GM23338 (cell line): Measurements from ENCODE around the gene FRAS1. TPM values are rescaled to one million over a fixed set of nuclear protein-coding genes. Genes with fewer than 3 reads are reported as not detected.

Experiments used
- ATAC-seq: fragments of 200-7000 bp; cut with Tn5 transposase; 3 replicates; pipeline ENCODE4 v1.9.1; 2020
- DNase-seq: peaks from one replicate; pipeline ENCODE4 v3.0.0-alpha.2; 2015; ENCODE audit warnings: low spot score
- H2AFZ ChIP-seq: fragments of 200-600 bp; sonication (generic); 2 replicates; pipeline ENCODE4 v1.8.0; 2016; ENCODE audit warnings: antibody characterized with exemption, mild to moderate bottlenecking, moderate library complexity
- H3F3A ChIP-seq: fragments of 200-600 bp; sonication (generic); replicated peaks from 2 replicates; pipeline ENCODE4 v1.8.0; 2017; ENCODE audit warnings: antibody characterized with exemption, mixed run types, low read depth
- H3K27ac ChIP-seq: fragments of 200-600 bp; sonication (generic); 2 replicates; pipeline ENCODE4 v1.6.1; 2016; ENCODE audit warnings: low read depth
- H3K27me3 ChIP-seq: fragments of 200-600 bp; sonication (generic); 2 replicates; pipeline ENCODE4 v1.8.0; 2016; ENCODE audit warnings: mild to moderate bottlenecking, mixed run types, moderate library complexity; ENCODE audit not compliant: insufficient read depth
- H3K36me3 ChIP-seq: fragments of 200-600 bp; sonication (generic); 2 replicates; pipeline ENCODE4 v1.8.0; 2016; ENCODE audit warnings: mild to moderate bottlenecking; ENCODE audit not compliant: insufficient read depth
- H3K4me1 ChIP-seq: fragments of 200-600 bp; sonication (generic); 2 replicates; pipeline ENCODE4 v1.8.0; 2016; ENCODE audit warnings: mild to moderate bottlenecking, moderate library complexity; ENCODE audit not compliant: insufficient read depth
- H3K4me2 ChIP-seq: fragments of 200-600 bp; sonication (generic); 2 replicates; pipeline ENCODE4 v1.7.1; 2017; ENCODE audit warnings: mixed run types
- H3K4me3 ChIP-seq: fragments of 200-600 bp; sonication (generic); 2 replicates; pipeline ENCODE4 v1.6.1; 2016; ENCODE audit warnings: mixed run types
- H3K79me2 ChIP-seq: fragments of 200-600 bp; sonication (generic); replicated peaks from 2 replicates; pipeline ENCODE4 v1.8.0; 2017; ENCODE audit warnings: mild to moderate bottlenecking; ENCODE audit not compliant: insufficient read depth
- H3K9me2 ChIP-seq: fragments of 200-600 bp; sonication (generic); 2 replicates; pipeline ENCODE4 v1.8.0; 2017; ENCODE audit not compliant: insufficient read depth
- H4K20me1 ChIP-seq: fragments of 200-600 bp; sonication (generic); replicated peaks from 2 replicates; pipeline ENCODE4 v1.8.0; 2017; ENCODE audit warnings: mild to moderate bottlenecking; ENCODE audit not compliant: insufficient read depth
- H3K27ac Mint-ChIP-seq: 2 replicates; pipeline ENCODE4 v1.8.0; 2020; ENCODE audit warnings: inconsistent platforms, mild to moderate bottlenecking, moderate library complexity, mixed read lengths
- H3K27me3 Mint-ChIP-seq: 3 replicates; pipeline ENCODE4 v1.8.0; 2022; ENCODE audit warnings: low read depth, mild to moderate bottlenecking, moderate library complexity, mixed read lengths, inconsistent platforms; ENCODE audit not compliant: insufficient read depth, poor library complexity
- H3K36me3 Mint-ChIP-seq: 3 replicates; pipeline ENCODE4 v1.8.0; 2021; ENCODE audit warnings: low read depth, mild to moderate bottlenecking, inconsistent platforms, moderate library complexity, mixed read lengths
- H3K4me1 Mint-ChIP-seq: 3 replicates; pipeline ENCODE4 v1.8.0; 2020; ENCODE audit warnings: mild to moderate bottlenecking, inconsistent platforms, mixed read lengths
- H3K4me3 Mint-ChIP-seq: 3 replicates; pipeline ENCODE4 v1.8.0; 2021; ENCODE audit warnings: moderate library complexity, mild to moderate bottlenecking, inconsistent platforms, mixed read lengths
- H3K9me3 Mint-ChIP-seq: 3 replicates; pipeline ENCODE4 v1.8.0; 2020; ENCODE audit warnings: moderate library complexity, mild to moderate bottlenecking, inconsistent platforms, mixed read lengths
- CREB1 ChIP-seq: fragments of 250-450 bp; sonication (Bioruptor Pico); IDR thresholded peaks from 2 replicates; pipeline ENCODE4 v1.5.0; 2020; ENCODE audit warnings: low read depth, mild to moderate bottlenecking, moderate library complexity
- CTCF ChIP-seq, 2 experiments: fragments of 200-600 bp in 1 of 2; sonication (generic) in 1 of 2; conservative IDR thresholded peaks; 2 replicates each; pipeline versions ENCODE4 v1.5.1 to v1.6.1; 2016 to 2017; ENCODE audit warnings: antibody characterized with exemption in 2 of 2, low read depth in 2 of 2, mild to moderate bottlenecking in 2 of 2, moderate library complexity in 1 of 2
- ETS1 ChIP-seq: IDR thresholded peaks from 2 replicates; pipeline ENCODE4 v1.6.1; 2016; ENCODE audit warnings: antibody characterized with exemption
- EZH2 ChIP-seq: fragments of 200-600 bp; sonication (generic); IDR thresholded peaks from one replicate; pipeline ENCODE4 v1.8.0; 2017; ENCODE audit warnings: antibody characterized with exemption, mild to moderate bottlenecking, low read depth; ENCODE audit not compliant: unreplicated experiment
- EZH2phosphoT487 ChIP-seq: fragments of 200-600 bp; sonication (generic); IDR thresholded peaks from one replicate; pipeline ENCODE4 v1.8.1; 2018; ENCODE audit warnings: antibody characterized with exemption; ENCODE audit not compliant: unreplicated experiment
- JUNB ChIP-seq: IDR thresholded peaks from one replicate; pipeline ENCODE4 v1.6.1; 2016; ENCODE audit warnings: antibody characterized with exemption; ENCODE audit not compliant: unreplicated experiment
- NANOG ChIP-seq: IDR thresholded peaks from 2 replicates; pipeline ENCODE4 v1.6.1; 2016; ENCODE audit warnings: antibody characterized with exemption, borderline replicate concordance
- POLR2AphosphoS5 ChIP-seq: IDR thresholded peaks from 2 replicates; pipeline ENCODE4 v1.6.1; 2016; ENCODE audit warnings: antibody characterized with exemption, low read depth
- REST ChIP-seq: IDR thresholded peaks from one replicate; pipeline ENCODE4 v1.6.1; 2018; ENCODE audit warnings: antibody characterized with exemption; ENCODE audit not compliant: unreplicated experiment
- STAT1 ChIP-seq: IDR thresholded peaks from one replicate; pipeline ENCODE4 v1.6.1; 2016; ENCODE audit warnings: antibody characterized with exemption; ENCODE audit not compliant: unreplicated experiment
- ZNF114 ChIP-seq: fragments of 250-450 bp; sonication (Bioruptor Pico); IDR thresholded peaks from 2 replicates; pipeline ENCODE4 v1.5.0; 2020; ENCODE audit warnings: mild to moderate bottlenecking, moderate library complexity
- ZNF331 ChIP-seq: fragments of 250-450 bp; sonication (Bioruptor Pico); IDR thresholded peaks from 2 replicates; pipeline ENCODE4 v1.5.0; 2020; ENCODE audit warnings: low read depth, mild to moderate bottlenecking, moderate library complexity
- ZNF462 ChIP-seq: fragments of 250-450 bp; sonication (Bioruptor Pico); IDR thresholded peaks from 2 replicates; pipeline ENCODE4 v1.5.0; 2020; ENCODE audit warnings: mild to moderate bottlenecking, moderate library complexity
- polyA plus RNA-seq: library from polyadenylated mRNA; unstranded; fragments of >200 nt; fragmentation: Nextera tagmentation; extraction: Ambion mirVana; gene quantifications from 2 replicates; pipeline ENCODE4 v1.2.1, GENCODE V29; 2016
- total RNA-seq: library from RNA; depleted of rRNA; stranded (reverse); fragments of >200 nt; shearing (Covaris generic); gene quantifications from 2 replicates; pipeline ENCODE4 v1.2.3, GENCODE V29; 2014

Gene FRAS1
- total and polyA plus RNA-seq, 2 experiments from 2014 or later, result 12.4 to 108 TPM

- H2AFZ ChIP-seq, result no peak overlapping the region
- H3K4me3 Mint-ChIP-seq, result no peak overlapping the region
- no peak overlapping the region for H3K27ac ChIP-seq
- ATAC-seq (no peak), DNase-seq (no peak)
- no peak overlapping the region for H3K4me3 ChIP-seq
- H3K36me3 ChIP-seq, result peaks cover 5% of the 10 kb centered on the region; the same call in 1 of the 2 replicates
- H3K4me2 ChIP-seq, result no peak overlapping the region
- H3K27ac Mint-ChIP-seq, result peak overlapping the region; percentile 8; the same call in 1 of the 2 replicates
- no peaks in the 10 kb centered on the region for H4K20me1 ChIP-seq
- TF ChIP-seq REST (no peak), EZH2phosphoT487 (no peak), ZNF462 (CRISPR knock-in tag) (no peak), ETS1 (no peak), CTCF (conservative IDR thresholded peaks at IDR 0.05; ENCODE audit: low read depth in 2 of 2) (no peak), EZH2 (no peak), ZNF331 (no peak), ZNF114 (no peak), NANOG (no peak), POLR2AphosphoS5 (no peak), CREB1 (CRISPR knock-in tag) (no peak), STAT1 (no peak), JUNB (no peak)
- H3K27me3 Mint-ChIP-seq, result peaks cover 5% of the 10 kb centered on the region
- H3K4me1 ChIP-seq, result peaks cover 17% of the 10 kb centered on the region
- peaks cover 48% of the 10 kb centered on the region for H3K4me1 Mint-ChIP-seq
- no peaks in the 10 kb centered on the region for H3K79me2 ChIP-seq
- peaks cover 30% of the 10 kb centered on the region for H3K36me3 Mint-ChIP-seq
- H3K27me3 ChIP-seq, result no peaks in the 10 kb centered on the region
- no peaks in the 10 kb centered on the region for H3K9me2 ChIP-seq
- no peaks in the 10 kb centered on the region for H3K9me3 Mint-ChIP-seq
- H3F3A ChIP-seq, result no peaks in the 10 kb centered on the region
These were observed 263.3 kb downstream of the FRAS1 start for GRCh38 chr4:78320349-78320935.
